HepG2 (cell line): ENCODE data around the gene PNKD. TPM values are rescaled to one million over a fixed set of nuclear protein-coding genes. Genes with fewer than 3 reads are reported as not detected.

Experiments
- AGO2 ChIP-seq: fragments of 200-400 bp; formaldehyde crosslinking; optimal IDR thresholded peaks from 2 replicates; pipeline ENCODE3; 2017; ENCODE audit warnings: mild to moderate bottlenecking, low read depth, low read length, moderate library complexity
- CEBPG ChIP-seq: IDR thresholded peaks from 2 replicates; pipeline ENCODE4 v1.6.1; 2016
- FOXC1 ChIP-seq: sonication (generic); formaldehyde crosslinking; IDR thresholded peaks from 2 replicates; pipeline ENCODE4 v1.8.0; 2022; ENCODE audit warnings: mild to moderate bottlenecking, missing genetic modification reagents, borderline replicate concordance
- KDM6A ChIP-seq: IDR thresholded peaks from 2 replicates; pipeline ENCODE4 v1.6.1; 2016; ENCODE audit warnings: low read depth
- PHF21A ChIP-seq: sonication (generic); formaldehyde crosslinking; IDR thresholded peaks from 2 replicates; pipeline ENCODE4 v1.5.0; 2020; ENCODE audit warnings: mild to moderate bottlenecking, missing genetic modification reagents
- POLR2AphosphoS5 ChIP-seq: IDR thresholded peaks from 2 replicates; pipeline ENCODE4 v1.6.1; 2012; ENCODE audit warnings: low read depth, low read length
- SPEN ChIP-seq: sonication (generic); formaldehyde crosslinking; IDR thresholded peaks from 2 replicates; pipeline ENCODE4 v1.5.1; 2020; ENCODE audit warnings: low read depth, mild to moderate bottlenecking, missing genetic modification reagents
- ZNF350 ChIP-seq: sonication (generic); formaldehyde crosslinking; IDR thresholded peaks from 2 replicates; pipeline ENCODE4 v1.4.0; 2020; ENCODE audit warnings: mild to moderate bottlenecking, low read depth, missing genetic modification reagents, borderline replicate concordance
- polyA plus RNA-seq, 8 experiments: library from polyadenylated mRNA; depleted of rRNA in 3 of 8; stranded (reverse) in 7 of 8; unstranded in 1 of 8; fragments of >200 nt; fragmentation: Illumina TruSeq in 4 of 8; extraction: Trizol in 4 of 8; gene quantifications; 2 replicates each; pipeline versions ENCODE4 v1.2.1 to v1.2.3, GENCODE V29; 2011 to 2016; ENCODE audit warnings: low read depth in 4 of 8, missing spikeins in 1 of 8, mixed read lengths in 1 of 8; ENCODE audit not compliant: insufficient read depth in 1 of 8
- total RNA-seq, 5 experiments: library from RNA; depleted of rRNA; stranded (reverse); fragments of >200 nt; fragmentation: Illumina TruSeq; extraction: Trizol; gene quantifications; 2 replicates each; pipeline ENCODE4 v1.2.3, GENCODE V29; 2016; ENCODE audit warnings: low read depth in 1 of 5
- TF ChIP-seq, protein P1 (sequence below): sonication (generic); formaldehyde crosslinking; IDR thresholded peaks from 2 replicates; pipeline ENCODE4 v1.5.1; 2020; ENCODE audit warnings: mild to moderate bottlenecking, missing genetic modification reagents, moderate library complexity
- TF ChIP-seq, protein P2 (sequence below): IDR thresholded peaks from 2 replicates; pipeline ENCODE4 v1.6.1; 2016; ENCODE audit warnings: mild to moderate bottlenecking
- TF ChIP-seq, protein P3 (sequence below): sonication (generic); formaldehyde crosslinking; IDR thresholded peaks from 2 replicates; pipeline ENCODE4 v1.4.0; 2020; ENCODE audit warnings: missing genetic modification reagents
- TF ChIP-seq, protein P4 (sequence below): IDR thresholded peaks from 2 replicates; pipeline ENCODE4 v1.6.1; 2016; ENCODE audit warnings: missing genetic modification reagents, missing compliant biosample characterization
- TF ChIP-seq, protein P5 (sequence below): sonication (generic); formaldehyde crosslinking; IDR thresholded peaks from 2 replicates; pipeline ENCODE4 v1.9.0; 2021; ENCODE audit warnings: mild to moderate bottlenecking, missing genetic modification reagents

Gene PNKD
- total and polyA plus RNA-seq, 2 of the 13 experiments (the other 11 are each of a cell fraction or from before 2014, with no cell fraction given): 55.9 to 80.4 TPM

DNA sequence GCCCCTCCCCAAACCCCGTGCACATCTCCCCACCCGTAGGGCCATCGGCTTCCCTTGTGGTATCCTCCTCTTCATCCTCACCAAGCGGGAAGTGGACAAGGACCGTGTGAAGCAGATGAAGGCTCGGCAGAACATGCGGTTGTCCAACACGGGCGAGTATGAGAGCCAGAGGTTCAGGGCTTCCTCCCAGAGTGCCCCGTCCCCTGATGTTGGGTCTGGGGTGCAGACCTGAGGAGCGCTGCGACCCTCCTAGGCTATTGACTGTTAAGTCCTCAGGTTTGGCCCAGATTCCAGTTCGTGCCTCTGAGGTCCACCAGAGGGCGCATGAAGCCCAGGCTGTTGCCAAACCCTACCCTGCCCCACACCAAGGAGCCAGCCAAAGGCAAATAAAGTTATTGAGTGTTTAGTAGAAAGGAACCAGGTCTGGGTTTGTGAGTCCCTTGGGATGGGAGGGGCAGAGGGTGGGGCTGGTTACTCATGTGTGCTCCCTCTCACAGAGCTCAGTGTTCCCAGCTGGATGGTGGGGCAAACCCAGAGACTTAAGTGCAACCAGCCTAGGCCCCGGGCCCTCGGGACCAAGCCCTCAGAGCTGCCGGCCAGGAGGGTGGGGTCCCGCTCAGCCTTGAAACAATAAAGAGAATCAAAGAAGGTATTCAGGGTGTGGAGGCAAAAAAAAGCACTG is 2.4 kb downstream of the PNKD start (continued):
- TF ChIP-seq, protein P1, sequence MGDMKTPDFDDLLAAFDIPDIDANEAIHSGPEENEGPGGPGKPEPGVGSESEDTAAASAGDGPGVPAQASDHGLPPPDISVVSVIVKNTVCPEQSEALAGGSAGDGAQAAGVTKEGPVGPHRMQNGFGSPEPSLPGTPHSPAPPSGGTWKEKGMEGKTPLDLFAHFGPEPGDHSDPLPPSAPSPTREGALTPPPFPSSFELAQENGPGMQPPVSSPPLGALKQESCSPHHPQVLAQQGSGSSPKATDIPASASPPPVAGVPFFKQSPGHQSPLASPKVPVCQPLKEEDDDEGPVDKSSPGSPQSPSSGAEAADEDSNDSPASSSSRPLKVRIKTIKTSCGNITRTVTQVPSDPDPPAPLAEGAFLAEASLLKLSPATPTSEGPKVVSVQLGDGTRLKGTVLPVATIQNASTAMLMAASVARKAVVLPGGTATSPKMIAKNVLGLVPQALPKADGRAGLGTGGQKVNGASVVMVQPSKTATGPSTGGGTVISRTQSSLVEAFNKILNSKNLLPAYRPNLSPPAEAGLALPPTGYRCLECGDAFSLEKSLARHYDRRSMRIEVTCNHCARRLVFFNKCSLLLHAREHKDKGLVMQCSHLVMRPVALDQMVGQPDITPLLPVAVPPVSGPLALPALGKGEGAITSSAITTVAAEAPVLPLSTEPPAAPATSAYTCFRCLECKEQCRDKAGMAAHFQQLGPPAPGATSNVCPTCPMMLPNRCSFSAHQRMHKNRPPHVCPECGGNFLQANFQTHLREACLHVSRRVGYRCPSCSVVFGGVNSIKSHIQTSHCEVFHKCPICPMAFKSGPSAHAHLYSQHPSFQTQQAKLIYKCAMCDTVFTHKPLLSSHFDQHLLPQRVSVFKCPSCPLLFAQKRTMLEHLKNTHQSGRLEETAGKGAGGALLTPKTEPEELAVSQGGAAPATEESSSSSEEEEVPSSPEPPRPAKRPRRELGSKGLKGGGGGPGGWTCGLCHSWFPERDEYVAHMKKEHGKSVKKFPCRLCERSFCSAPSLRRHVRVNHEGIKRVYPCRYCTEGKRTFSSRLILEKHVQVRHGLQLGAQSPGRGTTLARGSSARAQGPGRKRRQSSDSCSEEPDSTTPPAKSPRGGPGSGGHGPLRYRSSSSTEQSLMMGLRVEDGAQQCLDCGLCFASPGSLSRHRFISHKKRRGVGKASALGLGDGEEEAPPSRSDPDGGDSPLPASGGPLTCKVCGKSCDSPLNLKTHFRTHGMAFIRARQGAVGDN: peak; percentile 72
- TF ChIP-seq, protein P2, sequence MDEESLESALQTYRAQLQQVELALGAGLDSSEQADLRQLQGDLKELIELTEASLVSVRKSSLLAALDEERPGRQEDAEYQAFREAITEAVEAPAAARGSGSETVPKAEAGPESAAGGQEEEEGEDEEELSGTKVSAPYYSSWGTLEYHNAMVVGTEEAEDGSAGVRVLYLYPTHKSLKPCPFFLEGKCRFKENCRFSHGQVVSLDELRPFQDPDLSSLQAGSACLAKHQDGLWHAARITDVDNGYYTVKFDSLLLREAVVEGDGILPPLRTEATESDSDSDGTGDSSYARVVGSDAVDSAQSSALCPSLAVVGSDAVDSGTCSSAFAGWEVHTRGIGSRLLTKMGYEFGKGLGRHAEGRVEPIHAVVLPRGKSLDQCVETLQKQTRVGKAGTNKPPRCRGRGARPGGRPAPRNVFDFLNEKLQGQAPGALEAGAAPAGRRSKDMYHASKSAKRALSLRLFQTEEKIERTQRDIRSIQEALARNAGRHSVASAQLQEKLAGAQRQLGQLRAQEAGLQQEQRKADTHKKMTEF (CRISPR knock-in tag): peak; percentile 42; the same call in 1 of the 2 replicates
- peak; percentile 70; the same call in 1 of the 2 replicates for TF ChIP-seq PHF21A (CRISPR knock-in tag)
- no peak for TF ChIP-seq KDM6A (CRISPR knock-in tag)
- TF ChIP-seq, protein P3, sequence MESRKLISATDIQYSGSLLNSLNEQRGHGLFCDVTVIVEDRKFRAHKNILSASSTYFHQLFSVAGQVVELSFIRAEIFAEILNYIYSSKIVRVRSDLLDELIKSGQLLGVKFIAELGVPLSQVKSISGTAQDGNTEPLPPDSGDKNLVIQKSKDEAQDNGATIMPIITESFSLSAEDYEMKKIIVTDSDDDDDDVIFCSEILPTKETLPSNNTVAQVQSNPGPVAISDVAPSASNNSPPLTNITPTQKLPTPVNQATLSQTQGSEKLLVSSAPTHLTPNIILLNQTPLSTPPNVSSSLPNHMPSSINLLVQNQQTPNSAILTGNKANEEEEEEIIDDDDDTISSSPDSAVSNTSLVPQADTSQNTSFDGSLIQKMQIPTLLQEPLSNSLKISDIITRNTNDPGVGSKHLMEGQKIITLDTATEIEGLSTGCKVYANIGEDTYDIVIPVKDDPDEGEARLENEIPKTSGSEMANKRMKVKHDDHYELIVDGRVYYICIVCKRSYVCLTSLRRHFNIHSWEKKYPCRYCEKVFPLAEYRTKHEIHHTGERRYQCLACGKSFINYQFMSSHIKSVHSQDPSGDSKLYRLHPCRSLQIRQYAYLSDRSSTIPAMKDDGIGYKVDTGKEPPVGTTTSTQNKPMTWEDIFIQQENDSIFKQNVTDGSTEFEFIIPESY (CRISPR knock-in tag): peak; percentile 37
- TF ChIP-seq, protein P4, sequence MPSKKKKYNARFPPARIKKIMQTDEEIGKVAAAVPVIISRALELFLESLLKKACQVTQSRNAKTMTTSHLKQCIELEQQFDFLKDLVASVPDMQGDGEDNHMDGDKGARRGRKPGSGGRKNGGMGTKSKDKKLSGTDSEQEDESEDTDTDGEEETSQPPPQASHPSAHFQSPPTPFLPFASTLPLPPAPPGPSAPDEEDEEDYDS (CRISPR knock-in tag): 0 out of 2 replicates have a peak, but pooled peaks have one; percentile 50
- TF ChIP-seq, protein P5, sequence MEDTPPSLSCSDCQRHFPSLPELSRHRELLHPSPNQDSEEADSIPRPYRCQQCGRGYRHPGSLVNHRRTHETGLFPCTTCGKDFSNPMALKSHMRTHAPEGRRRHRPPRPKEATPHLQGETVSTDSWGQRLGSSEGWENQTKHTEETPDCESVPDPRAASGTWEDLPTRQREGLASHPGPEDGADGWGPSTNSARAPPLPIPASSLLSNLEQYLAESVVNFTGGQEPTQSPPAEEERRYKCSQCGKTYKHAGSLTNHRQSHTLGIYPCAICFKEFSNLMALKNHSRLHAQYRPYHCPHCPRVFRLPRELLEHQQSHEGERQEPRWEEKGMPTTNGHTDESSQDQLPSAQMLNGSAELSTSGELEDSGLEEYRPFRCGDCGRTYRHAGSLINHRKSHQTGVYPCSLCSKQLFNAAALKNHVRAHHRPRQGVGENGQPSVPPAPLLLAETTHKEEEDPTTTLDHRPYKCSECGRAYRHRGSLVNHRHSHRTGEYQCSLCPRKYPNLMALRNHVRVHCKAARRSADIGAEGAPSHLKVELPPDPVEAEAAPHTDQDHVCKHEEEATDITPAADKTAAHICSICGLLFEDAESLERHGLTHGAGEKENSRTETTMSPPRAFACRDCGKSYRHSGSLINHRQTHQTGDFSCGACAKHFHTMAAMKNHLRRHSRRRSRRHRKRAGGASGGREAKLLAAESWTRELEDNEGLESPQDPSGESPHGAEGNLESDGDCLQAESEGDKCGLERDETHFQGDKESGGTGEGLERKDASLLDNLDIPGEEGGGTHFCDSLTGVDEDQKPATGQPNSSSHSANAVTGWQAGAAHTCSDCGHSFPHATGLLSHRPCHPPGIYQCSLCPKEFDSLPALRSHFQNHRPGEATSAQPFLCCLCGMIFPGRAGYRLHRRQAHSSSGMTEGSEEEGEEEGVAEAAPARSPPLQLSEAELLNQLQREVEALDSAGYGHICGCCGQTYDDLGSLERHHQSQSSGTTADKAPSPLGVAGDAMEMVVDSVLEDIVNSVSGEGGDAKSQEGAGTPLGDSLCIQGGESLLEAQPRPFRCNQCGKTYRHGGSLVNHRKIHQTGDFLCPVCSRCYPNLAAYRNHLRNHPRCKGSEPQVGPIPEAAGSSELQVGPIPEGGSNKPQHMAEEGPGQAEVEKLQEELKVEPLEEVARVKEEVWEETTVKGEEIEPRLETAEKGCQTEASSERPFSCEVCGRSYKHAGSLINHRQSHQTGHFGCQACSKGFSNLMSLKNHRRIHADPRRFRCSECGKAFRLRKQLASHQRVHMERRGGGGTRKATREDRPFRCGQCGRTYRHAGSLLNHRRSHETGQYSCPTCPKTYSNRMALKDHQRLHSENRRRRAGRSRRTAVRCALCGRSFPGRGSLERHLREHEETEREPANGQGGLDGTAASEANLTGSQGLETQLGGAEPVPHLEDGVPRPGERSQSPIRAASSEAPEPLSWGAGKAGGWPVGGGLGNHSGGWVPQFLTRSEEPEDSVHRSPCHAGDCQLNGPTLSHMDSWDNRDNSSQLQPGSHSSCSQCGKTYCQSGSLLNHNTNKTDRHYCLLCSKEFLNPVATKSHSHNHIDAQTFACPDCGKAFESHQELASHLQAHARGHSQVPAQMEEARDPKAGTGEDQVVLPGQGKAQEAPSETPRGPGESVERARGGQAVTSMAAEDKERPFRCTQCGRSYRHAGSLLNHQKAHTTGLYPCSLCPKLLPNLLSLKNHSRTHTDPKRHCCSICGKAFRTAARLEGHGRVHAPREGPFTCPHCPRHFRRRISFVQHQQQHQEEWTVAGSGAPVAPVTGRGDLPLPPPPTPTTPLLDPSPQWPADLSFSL (CRISPR knock-in tag): no peak
- peak; percentile 72 for TF ChIP-seq CEBPG (CRISPR knock-in tag)
- peak; percentile 95 for TF ChIP-seq AGO2
- peak; percentile 64; the same call in 1 of the 2 replicates for TF ChIP-seq SPEN
- TF ChIP-seq POLR2AphosphoS5: peak; percentile 61
- TF ChIP-seq ZNF350 (CRISPR knock-in tag): peak; percentile 86; the same call in 1 of the 2 replicates
- TF ChIP-seq FOXC1: 0 out of 2 replicates have a peak, but pooled peaks have one; percentile 27
